H9 (cell line): ENCODE measurements around the gene CCND3. TPM values are rescaled to one million over a fixed set of nuclear protein-coding genes. Genes with fewer than 3 reads are reported as not detected.

Experiments used
- DNase-seq: peaks from one replicate; pipeline ENCODE4 v3.0.0-alpha.2; 2017
- H2AFZ ChIP-seq: one replicate; pipeline ENCODE4 v1.6.1; 2013; ENCODE audit warnings: mild to moderate bottlenecking, low read length, control low read depth, moderate library complexity
- H2AK5ac ChIP-seq: 2 replicates; pipeline ENCODE4 v1.6.1; 2013; ENCODE audit warnings: low read length, control low read depth, mixed read lengths; ENCODE audit not compliant: insufficient read length
- H2BK120ac ChIP-seq: one replicate; pipeline ENCODE4 v1.6.1; 2013; ENCODE audit warnings: low read depth, mild to moderate bottlenecking, low read length, control low read depth, inconsistent platforms; ENCODE audit not compliant: poor library complexity, severe bottlenecking
- H2BK12ac ChIP-seq: 2 replicates; pipeline ENCODE4 v1.6.1; 2013; ENCODE audit warnings: low read length, control low read depth, mixed read lengths, low read depth; ENCODE audit not compliant: insufficient read length
- H2BK15ac ChIP-seq: 2 replicates; pipeline ENCODE4 v1.6.1; 2013; ENCODE audit warnings: low read depth, low read length, control low read depth
- H2BK20ac ChIP-seq: one replicate; pipeline ENCODE4 v1.6.1; 2013; ENCODE audit warnings: low read depth, mild to moderate bottlenecking, low read length, control low read depth, inconsistent platforms; ENCODE audit not compliant: poor library complexity, severe bottlenecking
- H2BK5ac ChIP-seq: 2 replicates; pipeline ENCODE4 v1.6.1; 2013; ENCODE audit warnings: low read length, control low read depth, mixed read lengths; ENCODE audit not compliant: insufficient read length
- H3K14ac ChIP-seq: 2 replicates; pipeline ENCODE4 v1.6.1; 2013; ENCODE audit warnings: low read length, control low read depth; ENCODE audit not compliant: insufficient read depth
- H3K18ac ChIP-seq: 2 replicates; pipeline ENCODE4 v1.6.1; 2013; ENCODE audit warnings: low read depth, mild to moderate bottlenecking, mixed read lengths, low read length, control low read depth; ENCODE audit not compliant: insufficient read length
- H3K23ac ChIP-seq: 2 replicates; pipeline ENCODE4 v1.6.1; 2013; ENCODE audit warnings: low read length, control low read depth, mixed read lengths, low read depth; ENCODE audit not compliant: insufficient read length
- H3K23me2 ChIP-seq: 2 replicates; pipeline ENCODE4 v1.6.1; 2013; ENCODE audit warnings: low read depth, mild to moderate bottlenecking, mixed read lengths, low read length, control low read depth; ENCODE audit not compliant: insufficient read length, poor library complexity, severe bottlenecking
- H3K27ac ChIP-seq: 2 replicates; pipeline ENCODE4 v1.5.1; 2013; ENCODE audit warnings: low read length, control low read depth, mixed read lengths, low read depth; ENCODE audit not compliant: insufficient read length
- H3K27me3 ChIP-seq: 2 replicates; pipeline ENCODE4 v1.6.1; 2013; ENCODE audit warnings: low read length, control low read depth, inconsistent platforms; ENCODE audit not compliant: insufficient read depth
- H3K4ac ChIP-seq: 2 replicates; pipeline ENCODE4 v1.6.1; 2013; ENCODE audit warnings: low read depth, mild to moderate bottlenecking, control low read depth, inconsistent platforms, low read length, moderate library complexity
- H3K4me1 ChIP-seq: 2 replicates; pipeline ENCODE4 v1.6.1; 2013; ENCODE audit warnings: low read length, control low read depth, inconsistent platforms; ENCODE audit not compliant: insufficient read depth
- H3K4me2 ChIP-seq: 2 replicates; pipeline ENCODE4 v1.6.1; 2013; ENCODE audit warnings: low read length, control low read depth, mixed read lengths; ENCODE audit not compliant: insufficient read length, insufficient read depth
- H3K56ac ChIP-seq: 2 replicates; pipeline ENCODE4 v1.6.1; 2013; ENCODE audit warnings: low read depth, mild to moderate bottlenecking, mixed read lengths, low read length, control low read depth; ENCODE audit not compliant: insufficient read length
- H3K79me1 ChIP-seq: 2 replicates; pipeline ENCODE4 v1.6.1; 2013; ENCODE audit warnings: low read depth, mild to moderate bottlenecking, moderate library complexity, low read length, control low read depth, inconsistent platforms; ENCODE audit not compliant: insufficient read depth, poor library complexity, severe bottlenecking
- H3K79me2 ChIP-seq: 2 replicates; pipeline ENCODE4 v1.6.1; 2013; ENCODE audit warnings: low read length, control low read depth, inconsistent platforms; ENCODE audit not compliant: insufficient read depth
- H3K9ac ChIP-seq: 2 replicates; pipeline ENCODE4 v1.6.1; 2013; ENCODE audit warnings: low read length, control low read depth, mixed read lengths; ENCODE audit not compliant: insufficient read length; ENCODE audit errors: extremely low read depth
- H3K9me3 ChIP-seq: one replicate; pipeline ENCODE4 v1.6.1; 2013; ENCODE audit warnings: low read depth, low read length, inconsistent platforms; ENCODE audit not compliant: control insufficient read depth
- H3T11ph ChIP-seq: one replicate; pipeline ENCODE4 v1.6.1; 2013; ENCODE audit warnings: mild to moderate bottlenecking, low read length, control low read depth, inconsistent platforms
- H4K20me1 ChIP-seq: one replicate; pipeline ENCODE4 v1.6.1; 2013; ENCODE audit not compliant: control insufficient read depth, insufficient read length, insufficient read depth
- H4K5ac ChIP-seq: 2 replicates; pipeline ENCODE4 v1.6.1; 2013; ENCODE audit warnings: low read depth, mild to moderate bottlenecking, mixed read lengths, low read length, control low read depth; ENCODE audit not compliant: insufficient read length
- H4K8ac ChIP-seq: replicated peaks from 2 replicates; pipeline ENCODE4 v1.6.1; 2013; ENCODE audit warnings: low read length, control low read depth, mixed read lengths, low read depth; ENCODE audit not compliant: insufficient read length
- H4K91ac ChIP-seq: 2 replicates; pipeline ENCODE4 v1.6.1; 2013; ENCODE audit warnings: low read depth, mild to moderate bottlenecking, moderate library complexity, mixed read lengths, low read length, control low read depth; ENCODE audit not compliant: insufficient read length
- H3K27ac Mint-ChIP-seq, 3 experiments: 2 replicates in 2 of 3; 3 replicates in 1 of 3; pipeline ENCODE4 v1.8.0; 2020 to 2021; ENCODE audit warnings: mixed read lengths in 3 of 3, mild to moderate bottlenecking in 1 of 3, moderate library complexity in 1 of 3
- H3K27me3 Mint-ChIP-seq: 2 replicates; pipeline ENCODE4 v1.8.0; 2021; ENCODE audit warnings: low read depth, mild to moderate bottlenecking, moderate library complexity, mixed read lengths
- H3K36me3 Mint-ChIP-seq, 3 experiments: 2 replicates in 2 of 3; 3 replicates in 1 of 3; pipeline ENCODE4 v1.8.0; 2020 to 2021; ENCODE audit warnings: low read depth in 3 of 3, mixed read lengths in 3 of 3; ENCODE audit not compliant: insufficient read depth in 1 of 3
- H3K4me1 Mint-ChIP-seq, 2 experiments: 2 replicates each; pipeline ENCODE4 v1.8.0; 2020; ENCODE audit warnings: mixed read lengths in 2 of 2
- H3K4me3 Mint-ChIP-seq, 2 experiments: 2 replicates in 1 of 2; 3 replicates in 1 of 2; pipeline ENCODE4 v1.8.0; 2020 to 2021; ENCODE audit warnings: mild to moderate bottlenecking in 2 of 2, mixed read lengths in 2 of 2, moderate library complexity in 1 of 2
- H3K9me3 Mint-ChIP-seq, 2 experiments: 2 replicates in 1 of 2; 3 replicates in 1 of 2; pipeline ENCODE4 v1.8.0; 2020; ENCODE audit warnings: mild to moderate bottlenecking in 2 of 2, mixed read lengths in 2 of 2, moderate library complexity in 1 of 2
- WGBS: extraction: QIAGEN DNeasy Blood & Tissue Kit; methylation state at CpG from one replicate; pipeline ENCODE4 v1.1.7; 2013; ENCODE audit warnings: missing lambda C conversion rate, low lambda C conversion rate, mixed read lengths; ENCODE audit not compliant: insufficient read length; ENCODE audit errors: extremely low coverage; 5-methylcytosine and 5-hydroxymethylcytosine counted together
- total RNA-seq: library from RNA; stranded (reverse); gene quantifications from 2 replicates; pipeline ENCODE4 v1.2.1, GENCODE V29; 2021
- TF ChIP-seq, protein P1 (sequence below): fragments of 200-600 bp; sonication (generic); conservative IDR thresholded peaks from 3 replicates; pipeline ENCODE4 v1.8.0; 2021; ENCODE audit warnings: antibody characterized with exemption, mild to moderate bottlenecking

CCND3 gene
- total RNA-seq, 1 experiment from 2014 or later: 24.2 TPM

DNA sequence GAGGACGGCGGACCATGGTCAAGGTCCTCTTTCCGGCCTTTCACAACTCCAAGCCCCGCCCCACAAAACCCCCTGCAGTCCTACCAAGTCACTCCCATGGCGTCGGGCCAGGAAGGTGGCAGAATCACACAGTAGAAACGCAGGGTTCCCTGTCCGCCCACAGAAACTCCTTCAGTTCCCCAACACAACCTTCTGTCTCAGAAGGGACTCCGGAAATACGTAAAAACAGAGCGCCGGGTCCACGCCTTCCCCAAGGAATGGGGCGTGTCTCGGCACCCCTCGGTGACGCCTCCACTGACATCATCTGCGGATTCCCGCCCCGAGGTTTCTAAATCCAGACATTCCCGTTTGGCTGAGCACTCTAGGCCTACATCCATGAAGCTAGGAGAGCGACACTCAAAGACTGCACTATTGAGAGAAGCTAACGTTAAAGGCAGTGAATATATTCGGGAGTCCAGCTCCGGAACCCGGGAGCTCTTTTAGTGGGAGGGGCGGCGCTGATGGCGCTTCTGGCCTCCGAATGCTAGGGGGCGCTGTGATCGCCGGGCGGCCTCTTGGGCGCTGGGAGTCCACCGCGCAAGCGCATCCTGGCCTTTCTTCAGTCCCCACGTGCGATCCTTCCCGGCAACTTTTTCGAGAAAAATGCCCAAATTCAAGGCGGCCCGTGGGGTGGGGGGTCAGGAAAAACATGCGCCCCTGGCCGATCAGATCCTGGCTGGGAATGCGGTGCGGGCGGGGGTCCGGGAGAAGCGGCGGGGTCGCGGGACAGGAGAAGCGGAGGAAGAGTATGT, 20.5 kb downstream of the CCND3 start, which contains the start of the genes BYSL and MED20:
Gene BYSL, plus strand, starts transcription at position 579 of the 791 bp plus-strand sequence. Its CDS starts 64 bp downstream, at position 643.
Gene MED20, minus strand, starts transcription at position 219 of the 791 bp plus-strand sequence. Its CDS starts 121 bp downstream, at position 98.
- Mint-ChIP-seq H3K27ac (peak within 1 kb of the TSS; percentile 100), H3K27me3 (no peaks in the 10 kb centered on the region)
- TF ChIP-seq, protein P1, sequence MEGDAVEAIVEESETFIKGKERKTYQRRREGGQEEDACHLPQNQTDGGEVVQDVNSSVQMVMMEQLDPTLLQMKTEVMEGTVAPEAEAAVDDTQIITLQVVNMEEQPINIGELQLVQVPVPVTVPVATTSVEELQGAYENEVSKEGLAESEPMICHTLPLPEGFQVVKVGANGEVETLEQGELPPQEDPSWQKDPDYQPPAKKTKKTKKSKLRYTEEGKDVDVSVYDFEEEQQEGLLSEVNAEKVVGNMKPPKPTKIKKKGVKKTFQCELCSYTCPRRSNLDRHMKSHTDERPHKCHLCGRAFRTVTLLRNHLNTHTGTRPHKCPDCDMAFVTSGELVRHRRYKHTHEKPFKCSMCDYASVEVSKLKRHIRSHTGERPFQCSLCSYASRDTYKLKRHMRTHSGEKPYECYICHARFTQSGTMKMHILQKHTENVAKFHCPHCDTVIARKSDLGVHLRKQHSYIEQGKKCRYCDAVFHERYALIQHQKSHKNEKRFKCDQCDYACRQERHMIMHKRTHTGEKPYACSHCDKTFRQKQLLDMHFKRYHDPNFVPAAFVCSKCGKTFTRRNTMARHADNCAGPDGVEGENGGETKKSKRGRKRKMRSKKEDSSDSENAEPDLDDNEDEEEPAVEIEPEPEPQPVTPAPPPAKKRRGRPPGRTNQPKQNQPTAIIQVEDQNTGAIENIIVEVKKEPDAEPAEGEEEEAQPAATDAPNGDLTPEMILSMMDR: peak; percentile 99; the same call in 2 of the 3 replicates

More for the DNA sequence above, 20.5 kb downstream of the CCND3 start, which contains the start of the genes BYSL and MED20:
- Histone ChIP-seq H3K4me2 (peak within 1 kb of the TSS; percentile 90), H4K20me1 (no peaks in the 10 kb centered on the region), H2BK5ac (peak within 1 kb of the TSS; percentile 46), H3K27ac (peak within 1 kb of the TSS; percentile 83), H3K23me2 (peaks cover 11% of the 10 kb centered on the region), H3K18ac (peak within 1 kb of the TSS; percentile 99), H3T11ph (peak within 1 kb of the TSS; percentile 87), H3K56ac (peak within 1 kb of the TSS; percentile 45), H4K8ac (no peak within 1 kb of the TSS), H2AFZ (peak within 1 kb of the TSS; percentile 99), H3K9ac (peak within 1 kb of the TSS; percentile 99), H3K27me3 (no peaks in the 10 kb centered on the region), H2BK120ac (peak within 1 kb of the TSS; percentile 91), H3K14ac (peak within 1 kb of the TSS; percentile 96), H2BK12ac (no peak within 1 kb of the TSS), H4K5ac (no peak within 1 kb of the TSS), H3K4ac (peak within 1 kb of the TSS; percentile 39; the same call in 1 of the 2 replicates), H3K79me1 (peaks cover 9% of the 10 kb centered on the region), H3K79me2 (peaks cover 38% of the 10 kb centered on the region; the same call in 1 of the 2 replicates), H3K23ac (no peak within 1 kb of the TSS), H3K9me3 (no peaks in the 10 kb centered on the region), H2BK15ac (no peak within 1 kb of the TSS), H3K4me1 (no peaks in the 10 kb centered on the region), H2AK5ac (no peak within 1 kb of the TSS), H2BK20ac (no peak within 1 kb of the TSS), H4K91ac (peak within 1 kb of the TSS; percentile 4)
- Mint-ChIP-seq H3K4me1 (peaks cover 21 to 31% of the 10 kb centered on the region in 2 experiments), H3K4me3 (peak within 1 kb of the TSS; percentile 97 to 100), H3K9me3 (no peaks in the 10 kb centered on the region; a peak in 1 of 5 replicates), H3K36me3 (peaks cover 21 to 43% (median 36%) of the 10 kb centered on the region in 3 experiments; a peak in 6 of 7 replicates)
- peak; percentile 91 for DNase-seq
- WGBS: no CpG with 5 or more reads among the region's 55 CpGs
